Right ventricle myocardium superior (tissue), 1 donor: ENCODE results near the gene KXD1. TPM values are rescaled to one million over a fixed set of nuclear protein-coding genes. Genes with fewer than 3 reads are reported as not detected.

Experiments
- ATAC-seq: fragments of 200-7000 bp; cut with Tn5 transposase; one replicate; pipeline ENCODE4 v1.9.1; 2020; ENCODE audit warnings: mild to moderate bottlenecking; ENCODE audit not compliant: poor library complexity
- DNase-seq: peaks from one replicate; pipeline ENCODE4 v3.0.0-alpha.2; 2020
- intact Hi-C: fragments of 100-400 bp; cut with DNase I; formaldehyde crosslinking; loops from one replicate; pipeline ENCODE4 v1.11.2; 2022
- total RNA-seq: library from RNA; stranded (reverse); fragmentation: NEBNext Ultra II Directional; extraction: Animal tissue kit (Norgen Biotek cat#: 25700); gene quantifications from one replicate; pipeline ENCODE4 v1.2.1, GENCODE V29; 2021
- donor health status: DM: no; HTN: yes; CAD: no; lungs with severe emphysema.

The KXD1 gene
- total RNA-seq, 1 donor from 2014 or later: 44.4 TPM

DNA sequence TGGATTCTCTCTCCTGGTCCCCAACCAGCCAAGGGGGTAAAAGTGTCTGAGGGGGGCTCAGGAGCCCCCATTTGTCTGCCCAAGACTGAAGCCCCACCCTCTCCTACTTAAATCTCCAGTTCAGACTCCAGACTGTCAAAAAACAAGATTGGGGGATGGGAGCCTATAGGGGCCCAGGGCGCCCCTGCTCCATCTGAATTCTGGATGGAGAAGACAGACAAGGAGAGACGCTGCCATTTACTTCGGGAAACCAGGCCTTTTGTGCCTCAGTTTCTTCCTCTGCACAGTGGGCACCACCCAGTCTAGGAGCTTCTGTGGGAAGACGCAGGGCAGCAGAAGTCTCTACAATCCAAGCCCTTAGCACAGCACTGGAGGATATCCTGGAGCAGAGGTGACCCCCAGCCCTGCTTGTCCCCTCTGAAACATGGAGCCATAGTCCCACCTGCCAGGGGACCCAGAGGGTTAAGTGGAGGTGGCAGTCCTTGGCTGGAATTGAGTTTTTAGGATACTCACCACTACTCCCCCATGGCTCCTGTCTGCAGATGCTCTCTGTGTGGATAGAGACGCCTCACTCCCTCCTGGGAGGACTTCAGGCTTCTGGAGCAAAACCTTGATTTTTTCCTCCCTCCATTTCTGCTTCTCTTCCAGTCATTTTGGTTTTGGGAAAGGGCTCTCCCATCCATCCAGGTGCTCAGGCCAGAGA, 50.6 kb downstream of the KXD1 start:
- intact Hi-C loops: no loop called here
- ATAC-seq (no peak), DNase-seq (no peak)

DNA sequence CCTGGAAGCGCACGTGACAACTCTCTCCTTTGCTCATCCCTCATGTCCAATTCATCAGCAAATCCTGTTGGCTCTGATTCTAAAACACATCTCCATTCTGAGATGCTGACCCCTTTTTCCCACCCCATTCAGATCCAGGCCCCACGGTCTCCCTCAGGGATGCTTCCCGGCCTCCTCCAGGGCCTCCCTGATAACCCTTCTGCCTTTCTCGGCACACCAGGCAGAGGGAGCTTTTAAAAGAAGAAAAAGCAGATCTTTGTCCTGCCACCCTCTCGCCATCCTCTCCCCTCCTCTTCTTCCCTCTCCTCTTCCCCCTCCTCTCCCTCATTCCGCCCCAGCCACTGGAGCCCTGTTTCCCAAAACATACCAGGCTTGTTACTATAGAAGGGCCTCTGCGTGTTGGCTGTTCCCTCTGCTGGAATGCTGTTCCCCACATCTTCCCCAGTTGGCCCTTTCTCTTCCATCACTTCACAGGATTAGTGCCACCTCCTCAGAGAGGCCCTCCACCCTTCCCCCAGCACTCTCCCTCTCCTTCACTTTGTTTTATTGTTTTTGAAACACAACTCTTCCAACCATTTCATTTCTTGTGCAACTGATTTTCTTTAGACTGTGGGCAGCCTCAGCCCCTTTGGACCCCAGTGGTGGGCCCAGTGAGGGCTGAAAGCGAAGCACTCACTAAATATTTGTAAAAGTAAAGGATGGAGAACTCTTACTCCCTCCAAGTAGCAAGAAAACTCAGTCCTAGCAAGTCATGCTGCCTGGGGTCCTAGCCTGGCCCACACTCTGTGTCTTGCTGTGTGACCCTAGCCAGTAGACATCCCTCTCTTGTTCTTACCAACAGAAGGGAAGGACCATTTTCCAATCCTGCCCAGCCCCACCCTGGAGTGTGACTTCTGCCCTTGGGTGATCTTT, 51.4 kb downstream of the KXD1 start:
- intact Hi-C loops: no loop called here
- ATAC-seq: no peak

DNA sequence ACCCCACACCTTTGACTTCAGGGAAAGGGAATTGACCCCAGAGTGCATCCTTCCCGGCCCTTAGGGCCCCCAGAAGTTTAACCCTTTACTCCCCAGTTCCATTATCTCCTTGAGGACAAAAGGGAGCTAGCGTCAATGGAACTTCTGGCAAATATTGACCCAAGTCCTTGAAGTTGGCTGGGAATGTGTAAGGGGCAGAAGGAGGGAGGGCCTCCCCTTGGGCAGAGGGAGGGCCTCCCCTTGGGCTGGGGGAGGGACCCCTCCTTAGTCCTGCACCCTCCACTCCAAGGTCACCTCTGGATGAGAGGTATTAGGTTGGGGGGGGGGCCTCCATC, 52.0 kb downstream of the KXD1 start:
- intact Hi-C loops: no loop called here
- ATAC-seq (no peak), DNase-seq (no peak)

More for the DNA sequence above, 51.4 kb downstream of the KXD1 start:
- no peak for DNase-seq

DNA sequence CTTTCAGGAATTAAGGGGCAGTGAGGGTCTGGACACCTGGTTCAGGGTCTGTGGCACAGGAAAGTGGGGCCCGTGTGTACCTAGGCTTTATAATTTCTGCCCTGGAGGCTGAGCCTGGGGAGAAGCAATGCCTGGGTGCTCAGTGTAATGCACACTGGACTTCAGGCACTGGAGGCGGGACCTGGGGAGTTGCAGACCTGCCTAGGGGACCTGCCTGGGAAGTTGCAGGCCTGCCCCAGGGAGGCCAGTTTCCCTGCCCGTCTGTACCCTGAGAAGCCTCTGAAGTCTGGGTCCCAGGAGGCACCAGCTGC, 52.5 kb downstream of the KXD1 start:
- ATAC-seq (no peak), DNase-seq (no peak)
- intact Hi-C loops: no loop called here

DNA sequence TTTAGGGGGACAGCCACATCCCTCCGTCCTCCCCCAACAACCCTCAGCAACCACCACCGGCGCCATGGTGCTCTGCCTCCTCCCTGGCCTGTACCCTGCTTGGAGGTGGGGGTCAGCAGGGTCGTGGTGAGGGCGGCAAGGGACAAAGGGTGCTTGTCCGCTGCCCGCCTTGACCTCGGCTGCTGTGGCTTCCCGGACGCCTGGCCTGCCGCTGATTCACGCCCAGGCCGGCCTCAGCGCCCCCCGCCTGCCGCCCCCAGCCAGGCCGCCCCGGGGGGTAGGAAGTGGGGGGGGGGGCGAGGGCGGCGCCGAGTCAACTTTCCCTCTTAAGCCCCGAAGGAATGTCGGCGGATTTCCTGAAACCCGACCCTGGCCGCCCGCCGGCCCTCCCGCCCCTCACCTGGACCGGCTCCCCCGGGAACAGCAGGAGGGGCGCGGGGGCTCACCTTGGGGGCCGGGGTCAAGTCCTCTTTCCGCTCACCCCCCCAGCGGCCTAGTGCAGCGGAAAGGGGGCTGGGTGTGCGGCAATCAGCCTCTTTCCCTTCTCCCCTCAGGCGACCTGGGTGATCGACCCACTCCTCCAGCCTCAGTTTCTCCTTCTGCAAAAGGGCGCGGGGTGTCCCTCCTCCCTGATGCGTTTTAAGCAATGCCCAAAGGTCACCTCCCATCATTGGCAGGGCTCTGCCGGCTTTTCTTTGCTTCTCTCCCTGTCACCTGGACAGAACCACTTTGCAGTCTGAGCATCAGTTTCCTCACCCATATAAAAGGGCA, 53.1 kb downstream of the KXD1 start:
- no peak for DNase-seq
- no peak for ATAC-seq
- intact Hi-C loops: no loop called here

DNA sequence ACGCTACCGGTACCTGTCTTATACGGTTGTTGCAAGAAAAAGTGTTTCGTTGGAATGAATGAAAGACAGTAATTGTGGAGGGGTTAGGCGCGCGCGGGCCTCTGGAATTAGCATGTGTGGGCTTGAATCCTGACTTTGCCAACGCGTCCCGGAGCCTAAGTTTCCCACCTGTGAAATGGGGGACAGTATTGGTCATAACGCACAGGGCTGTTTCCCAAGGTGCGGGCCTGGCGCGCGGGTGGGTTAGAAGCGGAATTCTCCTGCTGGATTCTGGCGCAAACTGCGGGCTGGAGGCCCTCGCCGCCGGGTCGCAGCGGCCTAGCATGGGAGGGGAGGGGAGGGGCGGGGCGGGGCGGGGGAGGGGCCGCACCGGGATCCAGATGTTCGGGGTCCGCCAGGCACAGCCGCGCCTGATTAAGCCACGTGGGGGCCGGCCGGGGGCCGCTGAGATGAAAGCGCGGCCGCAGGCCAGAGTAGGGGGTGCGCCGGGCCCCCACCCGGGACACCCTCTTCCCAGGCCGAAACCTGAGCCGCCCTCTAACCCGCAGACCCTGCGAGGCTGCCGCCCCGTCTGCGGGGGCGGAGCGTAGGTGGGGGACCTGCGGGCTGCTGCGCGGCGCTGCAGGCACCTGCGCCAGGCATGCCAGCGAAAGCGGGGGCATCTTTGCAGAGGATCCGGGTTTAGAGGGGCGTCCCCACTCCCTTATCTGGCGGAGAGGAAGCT, 53.8 kb downstream of the KXD1 start:
- ATAC-seq (no peak), DNase-seq (no peak)
- intact Hi-C loops: no loop called here

DNA sequence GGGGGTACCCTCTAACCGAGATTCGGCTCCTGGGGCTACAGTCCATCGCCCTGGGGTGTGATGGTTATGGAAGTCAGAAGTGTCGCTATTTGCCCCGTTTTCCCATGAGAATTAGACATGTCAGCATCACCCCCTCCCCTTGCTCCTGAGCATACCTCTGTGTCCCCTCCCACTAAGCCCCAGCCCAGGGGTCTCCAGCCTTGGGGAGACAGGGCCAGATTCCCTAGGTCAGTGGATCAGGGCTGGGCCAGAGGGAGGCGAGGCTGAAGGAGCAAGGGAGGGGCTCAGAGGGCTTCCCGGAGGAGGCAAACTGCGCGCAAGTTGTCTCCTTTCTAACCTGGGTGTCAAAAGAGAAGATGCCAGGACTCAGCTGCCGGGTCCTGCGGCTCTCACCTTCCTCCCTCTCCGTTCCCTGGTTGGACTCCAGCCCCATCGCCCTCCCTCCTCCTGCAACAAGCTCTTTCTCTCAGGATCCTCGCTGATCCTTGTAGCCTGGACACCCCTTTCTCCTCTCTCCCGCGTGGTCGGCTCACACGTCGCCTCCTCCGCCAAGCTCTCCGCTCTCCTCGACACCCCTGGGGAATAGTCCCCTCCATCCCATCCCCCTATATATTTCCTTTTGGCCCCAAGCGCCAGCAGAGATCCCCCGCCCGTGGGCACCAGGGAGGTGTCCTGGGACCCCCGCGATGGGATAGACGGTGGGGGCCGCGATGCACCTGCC, 54.5 kb downstream of the KXD1 start:
- intact Hi-C loops: no loop called here
- no peak for ATAC-seq
- DNase-seq: no peak

DNA sequence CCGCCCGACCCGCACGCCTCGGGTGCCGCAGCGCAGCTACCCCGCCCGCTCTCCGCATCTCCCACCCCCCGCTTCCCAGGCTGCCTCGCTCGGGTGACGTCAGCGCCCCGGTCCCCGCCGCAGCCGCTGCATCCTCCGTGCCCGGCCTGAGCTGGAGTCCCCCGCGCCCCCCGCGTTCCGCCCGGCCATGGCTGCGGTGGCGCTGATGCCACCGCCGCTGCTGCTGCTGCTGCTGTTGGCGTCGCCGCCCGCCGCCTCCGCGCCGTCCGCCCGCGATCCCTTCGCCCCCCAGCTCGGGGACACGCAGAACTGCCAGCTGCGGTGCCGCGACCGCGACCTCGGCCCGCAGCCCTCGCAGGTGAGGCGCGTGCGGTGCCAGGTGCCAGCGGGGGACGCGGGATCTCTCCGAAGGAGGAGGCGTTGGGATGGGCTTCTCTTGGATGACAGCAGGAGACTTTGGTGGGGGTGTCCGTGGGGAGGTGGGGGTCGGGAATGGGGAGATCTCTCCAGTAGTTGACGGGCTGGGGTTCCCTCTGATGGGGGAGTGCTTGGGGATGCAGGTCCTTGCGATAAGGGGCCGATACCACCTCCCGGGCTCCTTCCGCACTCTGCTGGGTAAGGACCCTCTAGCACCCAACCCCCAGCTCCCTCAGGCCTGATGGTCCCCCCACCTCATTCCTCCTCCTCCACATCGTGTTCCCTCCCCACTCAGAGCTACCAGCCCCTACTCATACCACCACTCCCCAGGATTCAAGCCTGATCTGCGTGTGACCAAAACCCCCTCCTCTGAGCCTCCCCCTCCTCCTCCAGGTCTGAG, 55.3 kb downstream of the KXD1 start, which contains the start of gene TMEM59L:
TMEM59L (plus strand) TSS at position 99 of the 817 bp plus-strand sequence; CDS start at position 188, 89 bp downstream.
- intact Hi-C loops: no loop called here
- DNase-seq (no peak), ATAC-seq (peak; percentile 47)

DNA sequence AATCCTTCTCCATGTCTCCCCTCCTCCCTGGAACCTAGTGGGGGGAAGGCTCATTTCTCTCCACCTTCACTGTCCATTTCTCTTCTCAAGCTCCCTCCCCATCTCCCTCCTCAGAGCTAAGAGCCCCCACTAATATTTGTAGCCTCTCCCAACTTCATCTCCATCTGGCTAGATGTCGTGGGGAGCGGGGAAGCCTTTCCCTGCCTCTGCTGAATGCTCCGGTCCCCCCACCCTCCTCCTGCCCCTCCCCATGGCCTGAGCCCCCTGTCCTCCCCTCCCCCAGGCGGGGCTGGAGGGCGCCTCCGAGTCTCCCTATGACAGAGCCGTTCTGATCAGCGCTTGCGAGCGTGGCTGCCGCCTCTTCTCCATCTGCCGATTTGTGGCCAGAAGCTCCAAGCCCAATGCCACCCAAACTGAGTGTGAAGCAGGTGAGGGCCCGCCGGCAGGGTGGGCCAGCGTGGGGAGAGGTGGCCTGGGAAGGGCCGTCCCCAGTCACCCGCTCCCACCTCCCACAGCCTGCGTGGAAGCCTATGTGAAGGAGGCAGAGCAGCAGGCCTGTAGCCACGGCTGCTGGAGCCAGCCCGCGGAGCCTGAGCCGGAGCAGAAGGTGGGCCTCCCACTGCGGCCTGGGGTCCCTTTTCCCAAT, 56.0 kb downstream of the KXD1 start:
- intact Hi-C loops: no loop called here
- no peak for ATAC-seq
- no peak for DNase-seq

DNA sequence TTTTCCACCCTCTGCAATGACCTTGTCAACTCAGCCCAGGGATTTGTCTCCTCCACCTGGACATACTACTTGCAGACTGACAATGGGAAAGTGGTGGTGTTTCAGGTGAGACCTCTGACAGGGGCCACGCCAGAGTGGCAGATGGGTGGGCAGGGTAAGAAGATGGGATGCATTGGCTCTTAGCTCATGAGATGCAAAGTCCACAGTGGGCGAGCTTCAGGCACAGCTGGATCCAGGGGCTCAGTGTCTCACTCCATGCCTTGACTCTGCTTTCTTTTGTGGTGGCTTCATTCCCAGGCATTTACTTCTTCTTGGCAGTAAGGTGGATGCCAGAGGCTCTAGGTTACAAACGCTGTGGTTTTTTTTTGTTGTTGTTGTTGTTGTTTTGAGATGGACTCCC, 58.4 kb downstream of the KXD1 start:
- no peak for ATAC-seq
- DNase-seq: no peak
- intact Hi-C loops: no loop called here

DNA sequence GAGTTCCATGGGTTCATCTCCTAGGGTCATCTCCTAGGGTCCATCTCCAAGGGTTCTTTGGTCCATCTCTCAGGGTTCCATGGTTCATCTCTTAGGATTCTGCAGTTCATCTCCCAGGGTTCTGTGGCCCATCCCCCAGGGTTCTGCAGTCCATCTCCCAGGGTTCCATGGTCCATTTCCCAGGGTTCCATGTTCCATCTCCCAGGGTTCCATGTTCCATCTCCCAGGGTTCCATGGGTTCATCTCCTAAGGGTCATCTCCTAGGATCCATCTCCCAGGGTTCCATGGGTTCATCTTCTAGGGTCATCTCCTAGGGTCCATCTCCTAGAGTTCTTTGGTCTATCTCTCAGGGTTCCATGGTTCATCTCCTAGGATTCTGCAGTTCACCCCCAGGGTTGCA, 59.9 kb downstream of the KXD1 start:
- ATAC-seq: no peak
- intact Hi-C loops: no loop called here

DNA sequence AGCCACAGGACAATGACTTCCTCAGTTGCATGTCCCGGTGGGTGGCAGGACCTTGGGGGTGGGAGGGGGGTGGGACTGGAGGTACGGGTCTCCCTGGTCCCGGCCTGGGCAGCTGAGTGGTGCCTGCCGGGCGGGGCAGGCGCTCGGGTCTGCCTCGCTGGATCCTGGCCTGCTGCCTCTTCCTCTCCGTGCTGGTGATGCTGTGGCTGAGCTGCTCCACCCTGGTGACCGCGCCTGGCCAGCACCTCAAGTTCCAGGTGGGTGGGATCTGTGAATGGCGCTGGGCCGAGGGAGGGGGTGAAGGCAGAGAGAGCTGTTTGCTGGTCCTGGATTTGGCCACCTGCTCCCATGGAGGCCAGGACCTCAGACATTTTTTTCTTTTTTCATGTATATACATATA, 60.6 kb downstream of the KXD1 start:
- no peak for DNase-seq
- intact Hi-C loops: no loop called here

More for the DNA sequence above, 59.9 kb downstream of the KXD1 start:
- DNase-seq: no peak

More for the DNA sequence above, 60.6 kb downstream of the KXD1 start:
- ATAC-seq: no peak

Other genes with a start within 250 kb of the KXD1 start
- gene LSM4, start 234.8 kb upstream of the KXD1 start, total RNA-seq: 103 TPM
- 33.6 TPM for gene PGPEP1, start 217.3 kb upstream of the KXD1 start, total RNA-seq
- gene GDF15, start 171.7 kb upstream of the KXD1 start, total RNA-seq: 0.54 TPM
- gene LRRC25, start 160.2 kb upstream of the KXD1 start, total RNA-seq: 3.6 TPM
- 30.4 TPM for gene SSBP4, start 138.5 kb upstream of the KXD1 start, total RNA-seq
- gene ISYNA1, start 119.7 kb upstream of the KXD1 start, total RNA-seq: 26.0 TPM
- 7.5 TPM for gene ELL, start 35.8 kb upstream of the KXD1 start, total RNA-seq
- gene FKBP8, start 14.3 kb upstream of the KXD1 start, total RNA-seq: 182 TPM
- gene UBA52, start 14.0 kb downstream of the KXD1 start, total RNA-seq: 684 TPM
- 94.8 TPM for gene REX1BD, start 30.9 kb downstream of the KXD1 start, total RNA-seq
- gene CRLF1, start 48.9 kb downstream of the KXD1 start, total RNA-seq: 20.6 TPM
- gene TMEM59L, start 55.0 kb downstream of the KXD1 start, total RNA-seq: 1.6 TPM
- 4.5 TPM for gene KLHL26, start 79.2 kb downstream of the KXD1 start, total RNA-seq
- gene CRTC1, start 125.8 kb downstream of the KXD1 start, total RNA-seq: 9.1 TPM
- gene COMP, start 233.4 kb downstream of the KXD1 start, total RNA-seq: not detected